Omental fat pad (tissue), 4 donors: Measurements from ENCODE around the gene TTC34. TPM values are rescaled to one million over a fixed set of nuclear protein-coding genes. Genes with fewer than 3 reads are reported as not detected.

Source experiments
- ATAC-seq: fragments of 150-250 bp; one replicate; pipeline ENCODE4 v1.9.1; 2016; ENCODE audit warnings: mild to moderate bottlenecking, moderate library complexity; ENCODE audit not compliant: low FRiP score
- DNase-seq: peaks from one replicate; pipeline ENCODE4 v3.0.0-alpha.2; 2019; ENCODE audit warnings: low spot score
- CTCF ChIP-seq, 3 donors: fragments of 450-650 bp; IDR thresholded peaks; one replicate each; pipeline ENCODE4 v1.5.1; 2016 to 2017; ENCODE audit warnings: antibody characterized with exemption in 3 of 3, mild to moderate bottlenecking in 3 of 3, moderate library complexity in 2 of 3
- total RNA-seq, 4 donors: library from RNA; depleted of rRNA; stranded (reverse); fragments of >200 nt; gene quantifications; one replicate each; pipeline ENCODE4 v1.1.0, GENCODE V29; 2016

TTC34 gene
- total RNA-seq, 4 donors from 2014 or later = 0.12 to 0.95 (median 0.26) TPM

- no peak for TF ChIP-seq CTCF (IDR thresholded peaks at IDR 0.05)
- no peak for ATAC-seq
- DNase-seq = no peak
Measured at GRCh38 chr1:2639607-2640521, 161.6 kb downstream of the TTC34 start.

DNA sequence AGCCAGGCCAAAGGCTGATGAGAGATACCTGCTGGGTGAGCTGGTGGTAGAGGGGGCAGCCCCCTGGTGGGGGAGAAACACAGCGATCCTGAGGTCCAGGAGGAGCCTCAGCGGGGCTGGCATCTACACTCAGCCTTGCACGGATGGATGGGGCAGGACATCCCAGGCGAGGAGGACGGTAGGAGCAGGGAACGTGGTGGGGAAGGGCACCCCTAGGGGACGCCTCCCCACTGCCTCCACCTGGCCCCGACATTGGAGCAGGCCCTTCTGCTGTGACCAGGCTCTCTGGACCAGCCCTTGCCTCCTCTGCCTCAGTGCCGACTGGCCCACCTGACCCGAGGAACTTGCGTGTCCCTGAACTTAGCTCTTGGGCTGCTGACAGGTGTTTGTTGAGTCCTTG, 162.3 kb downstream of the TTC34 start:
- ATAC-seq = no peak
- DNase-seq = no peak
- no peak for TF ChIP-seq CTCF (IDR thresholded peaks at IDR 0.05)

DNA sequence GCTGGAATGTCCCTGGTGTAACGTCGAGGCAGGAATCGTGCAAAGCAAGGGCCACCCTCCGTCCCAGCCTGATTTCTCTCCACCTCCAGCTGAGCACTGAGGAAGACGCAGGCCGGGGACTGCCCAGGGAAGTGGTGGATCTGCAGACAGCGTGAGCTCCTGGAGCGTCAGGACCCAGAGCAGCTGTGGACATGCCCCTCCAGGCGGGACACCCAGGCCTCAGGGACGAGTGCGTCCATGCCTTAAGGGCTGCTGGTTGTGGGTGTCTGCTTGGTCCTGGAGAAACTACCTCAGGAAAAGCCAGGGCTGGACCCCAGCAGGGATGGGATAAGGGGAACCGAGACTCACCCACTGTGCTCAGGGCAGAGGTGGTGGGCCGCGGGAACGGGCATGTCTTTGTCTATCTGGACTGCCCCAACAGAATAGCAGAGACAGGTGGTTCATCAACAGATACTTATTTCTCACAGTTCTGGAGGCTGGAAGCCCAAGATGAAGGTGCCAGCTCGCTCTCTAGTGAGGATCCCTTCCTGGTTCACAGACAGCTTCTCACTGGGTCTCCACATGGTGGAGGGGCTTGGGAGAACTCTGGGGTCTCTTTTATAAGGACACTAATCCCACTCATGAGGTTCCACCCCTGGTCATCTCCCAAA, 162.9 kb downstream of the TTC34 start:
- DNase-seq (no peak), ATAC-seq (no peak)
- TF ChIP-seq CTCF (IDR thresholded peaks at IDR 0.05) = no peak

GRCh38 chr1:2637442-2638145, 163.9 kb downstream of the TTC34 start:
- DNase-seq (no peak), ATAC-seq (no peak)
- no peak for TF ChIP-seq CTCF (IDR thresholded peaks at IDR 0.05)

- TF ChIP-seq CTCF (IDR thresholded peaks at IDR 0.05) = no peak
- DNase-seq (no peak), ATAC-seq (no peak)
Measured at GRCh38 chr1:2636733-2637132, 164.8 kb downstream of the TTC34 start.

DNA sequence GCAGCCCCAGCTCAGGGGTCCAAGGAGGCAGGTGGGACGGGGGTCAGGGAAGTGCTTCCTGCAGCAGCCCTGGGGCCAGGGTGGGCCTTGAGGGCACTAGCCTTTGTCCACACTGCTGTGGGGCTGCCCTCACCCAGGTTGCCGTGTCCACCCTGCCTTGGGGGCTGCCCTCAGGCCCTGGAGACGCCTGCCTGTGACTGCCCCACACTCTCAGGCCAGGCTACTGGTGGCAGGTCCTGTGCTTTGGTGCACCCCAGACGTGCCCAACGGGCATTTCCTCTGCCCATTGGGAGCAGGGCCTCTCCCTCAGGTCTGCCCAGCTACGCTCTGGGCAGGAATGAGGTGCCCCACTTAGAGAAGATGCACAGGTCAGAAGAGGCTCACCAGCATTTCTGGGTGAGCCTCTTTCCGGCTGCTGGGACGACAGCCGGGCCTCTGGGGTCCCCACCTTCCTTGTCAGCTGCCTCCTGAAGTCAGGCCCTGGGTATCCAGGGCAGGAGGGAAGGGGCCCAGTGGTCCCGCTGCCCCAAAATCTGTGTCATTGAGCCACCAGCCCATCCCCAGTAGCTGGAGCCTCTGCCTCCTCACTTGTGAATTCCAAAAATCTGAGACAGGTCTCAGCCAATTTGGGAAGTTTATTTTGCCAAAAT, 166.0 kb downstream of the TTC34 start:
- ATAC-seq = no peak
- no peak for DNase-seq
- TF ChIP-seq CTCF (IDR thresholded peaks at IDR 0.05) = no peak
